Keratinocyte (primary cell): Measurements from ENCODE around the gene KCNN3.

Experiments
- EZH2 ChIP-seq: IDR thresholded peaks from one replicate; pipeline ENCODE4 v1.6.1; 2012; ENCODE audit warnings: inconsistent platforms, mild to moderate bottlenecking, low read length, moderate library complexity
- TF ChIP-seq, protein P1 (sequence below), 3 experiments: IDR thresholded peaks in 1 of 3; conservative IDR thresholded peaks in 1 of 3; optimal IDR thresholded peaks in 1 of 3; 2 replicates in 2 of 3; 3 replicates in 1 of 3; pipeline versions ENCODE3 to v1.5.1; 2011; ENCODE audit warnings: low read length in 3 of 3, mild to moderate bottlenecking in 3 of 3, moderate library complexity in 2 of 3, control low read depth in 1 of 3, inconsistent platforms in 1 of 3; ENCODE audit not compliant: insufficient read depth in 2 of 3; ENCODE audit errors: extremely low read depth in 1 of 3

DNA sequence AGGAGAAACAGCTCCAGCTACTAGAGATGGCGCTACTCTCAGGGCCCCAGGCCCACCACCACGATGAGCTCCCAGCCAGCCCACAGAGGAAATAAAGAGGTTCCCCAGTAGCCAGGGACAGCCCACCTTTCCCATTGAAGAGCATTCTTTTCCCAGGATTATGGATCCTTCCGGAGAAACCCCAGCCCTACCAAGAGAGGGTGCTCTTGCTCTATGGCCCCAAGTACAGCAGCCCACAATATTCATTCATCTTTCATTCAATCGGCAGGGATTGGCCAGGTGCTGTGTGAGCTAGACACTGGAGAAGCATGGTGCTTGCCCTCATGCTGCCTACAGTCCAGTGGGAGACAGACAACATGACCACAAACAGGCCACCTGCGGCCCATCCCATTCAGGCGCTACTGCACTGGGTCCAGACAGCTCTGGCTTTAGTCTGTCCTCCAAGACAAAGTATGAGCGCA, 36.6 kb upstream of the KCNN3 start:
- TF ChIP-seq, protein P1, sequence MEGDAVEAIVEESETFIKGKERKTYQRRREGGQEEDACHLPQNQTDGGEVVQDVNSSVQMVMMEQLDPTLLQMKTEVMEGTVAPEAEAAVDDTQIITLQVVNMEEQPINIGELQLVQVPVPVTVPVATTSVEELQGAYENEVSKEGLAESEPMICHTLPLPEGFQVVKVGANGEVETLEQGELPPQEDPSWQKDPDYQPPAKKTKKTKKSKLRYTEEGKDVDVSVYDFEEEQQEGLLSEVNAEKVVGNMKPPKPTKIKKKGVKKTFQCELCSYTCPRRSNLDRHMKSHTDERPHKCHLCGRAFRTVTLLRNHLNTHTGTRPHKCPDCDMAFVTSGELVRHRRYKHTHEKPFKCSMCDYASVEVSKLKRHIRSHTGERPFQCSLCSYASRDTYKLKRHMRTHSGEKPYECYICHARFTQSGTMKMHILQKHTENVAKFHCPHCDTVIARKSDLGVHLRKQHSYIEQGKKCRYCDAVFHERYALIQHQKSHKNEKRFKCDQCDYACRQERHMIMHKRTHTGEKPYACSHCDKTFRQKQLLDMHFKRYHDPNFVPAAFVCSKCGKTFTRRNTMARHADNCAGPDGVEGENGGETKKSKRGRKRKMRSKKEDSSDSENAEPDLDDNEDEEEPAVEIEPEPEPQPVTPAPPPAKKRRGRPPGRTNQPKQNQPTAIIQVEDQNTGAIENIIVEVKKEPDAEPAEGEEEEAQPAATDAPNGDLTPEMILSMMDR (optimal IDR thresholded peaks at IDR 0.05 in 1 of 3, IDR thresholded peaks at IDR 0.05 in 1 of 3, conservative IDR thresholded peaks at IDR 0.05 in 1 of 3; ENCODE audit: extremely low read depth in 1 of 3, insufficient read depth in 2 of 3, low read length in 3 of 3) = peak; percentile 79 to 87 (median 84)
- no peak for TF ChIP-seq EZH2
